ENCODE results near the gene KATNAL1. TPM values are rescaled to one million over a fixed set of nuclear protein-coding genes. Genes with fewer than 3 reads are reported as not detected.

Gene KATNAL1
- total RNA-seq, 2 donors from 2014 or later = 22.2 to 37.9 TPM

GRCh38 chr13:30329009-30329585 is 21.7 kb upstream of the KATNAL1 start:
- Histone ChIP-seq H3K4me1 (peaks cover 0 to 9% of the 10 kb centered on the region in 2 donors), H3K4me3 (no peak overlapping the region), H3K36me3 (no peaks in the 10 kb centered on the region), H3K27ac (no peak overlapping the region), H3K9me3 (no peaks in the 10 kb centered on the region), H3K27me3 (no peaks in the 10 kb centered on the region)
- no peak for DNase-seq (ENCODE audit: low spot score)
- no peak for TF ChIP-seq CTCF (IDR thresholded peaks at IDR 0.05)

GRCh38 chr13:30325668-30326067 is 18.3 kb upstream of the KATNAL1 start:
- no peak for TF ChIP-seq CTCF (IDR thresholded peaks at IDR 0.05)
- no peak for DNase-seq (ENCODE audit: low spot score)
- Histone ChIP-seq H3K4me1 (no peaks in the 10 kb centered on the region), H3K27ac (no peak overlapping the region), H3K4me3 (no peak overlapping the region), H3K36me3 (no peaks in the 10 kb centered on the region), H3K27me3 (no peaks in the 10 kb centered on the region), H3K9me3 (no peaks in the 10 kb centered on the region)

- no peak for DNase-seq (ENCODE audit: low spot score)
- H3K27ac ChIP-seq = no peak overlapping the region
- no peak overlapping the region for H3K4me3 ChIP-seq
- H3K36me3 ChIP-seq = no peaks in the 10 kb centered on the region
- TF ChIP-seq CTCF (IDR thresholded peaks at IDR 0.05) = no peak
- H3K9me3 ChIP-seq = no peaks in the 10 kb centered on the region
- H3K27me3 ChIP-seq = no peaks in the 10 kb centered on the region
- peaks cover 0 to 13% of the 10 kb centered on the region in 2 donors for H3K4me1 ChIP-seq
These were observed 16.2 kb upstream of the KATNAL1 start for GRCh38 chr13:30323524-30323923.

- no peaks in the 10 kb centered on the region for H3K27me3 ChIP-seq
- H3K27ac ChIP-seq = no peak overlapping the region
- H3K36me3 ChIP-seq = no peaks in the 10 kb centered on the region
- TF ChIP-seq CTCF (IDR thresholded peaks at IDR 0.05) = no peak
- no peaks in the 10 kb centered on the region for H3K9me3 ChIP-seq
- no peak overlapping the region for H3K4me3 ChIP-seq
- H3K4me1 ChIP-seq = peaks cover 0 to 23% of the 10 kb centered on the region in 2 donors
- no peak for DNase-seq (ENCODE audit: low spot score)
These were observed 15.1 kb upstream of the KATNAL1 start for GRCh38 chr13:30322428-30322827.

- no peak overlapping the region for H3K27ac ChIP-seq
- DNase-seq (ENCODE audit: low spot score) = no peak
- no peak overlapping the region for H3K4me3 ChIP-seq
- TF ChIP-seq CTCF (IDR thresholded peaks at IDR 0.05) = no peak
- H3K4me1 ChIP-seq = peaks cover 0 to 32% of the 10 kb centered on the region in 2 donors
- no peaks in the 10 kb centered on the region for H3K9me3 ChIP-seq
- no peaks in the 10 kb centered on the region for H3K36me3 ChIP-seq
- H3K27me3 ChIP-seq = no peaks in the 10 kb centered on the region
These were observed 13.9 kb upstream of the KATNAL1 start for GRCh38 chr13:30321256-30321655.

GRCh38 chr13:30319655-30320054 is 12.3 kb upstream of the KATNAL1 start:
- Histone ChIP-seq H3K4me3 (no peak overlapping the region), H3K36me3 (no peaks in the 10 kb centered on the region), H3K4me1 (peaks cover 0 to 42% of the 10 kb centered on the region in 2 donors), H3K27ac (peak overlapping the region in 1 of 2 donors; percentile 46), H3K9me3 (no peaks in the 10 kb centered on the region), H3K27me3 (no peaks in the 10 kb centered on the region)
- no peak for TF ChIP-seq CTCF (IDR thresholded peaks at IDR 0.05)
- DNase-seq (ENCODE audit: low spot score) = no peak

Measured in right atrium auricular region (tissue), 2 donors.